Measurements from ENCODE around the gene COLGALT1. TPM values are rescaled to one million over a fixed set of nuclear protein-coding genes. Genes with fewer than 3 reads are reported as not detected.

Gene COLGALT1
- total RNA-seq, 1 donor from 2014 or later = 140 TPM

DNA sequence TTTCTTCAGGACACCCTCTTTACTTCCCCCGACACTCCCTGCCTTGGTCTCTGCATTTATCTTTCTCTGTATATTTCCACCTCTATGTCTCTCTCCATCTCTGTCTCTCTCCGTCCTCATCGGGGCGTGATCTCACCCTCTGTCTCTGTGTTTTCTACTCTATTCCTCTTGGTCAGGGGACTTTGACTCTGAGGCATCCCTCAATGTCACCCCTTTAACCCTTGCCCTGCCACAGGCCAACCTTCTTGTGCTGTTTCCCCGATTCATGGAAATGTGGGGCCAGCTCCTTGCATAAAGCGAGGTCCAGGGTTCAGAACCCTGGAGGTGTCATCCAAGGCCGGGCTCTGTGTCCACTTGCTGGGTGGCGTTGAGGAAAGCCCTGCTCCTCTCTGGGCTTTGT lies 46.8 kb downstream of the COLGALT1 start:
- peaks cover 24% of the 10 kb centered on the region for H3K27me3 Mint-ChIP-seq (ENCODE audit: low read depth)
- peaks cover 7% of the 10 kb centered on the region for H3K4me1 Mint-ChIP-seq (ENCODE audit: low read depth)
- no peaks in the 10 kb centered on the region for H3K9me3 Mint-ChIP-seq (ENCODE audit: low read depth)
- H3K27ac Mint-ChIP-seq (ENCODE audit: unreplicated experiment) = no peak overlapping the region
- H3K36me3 Mint-ChIP-seq (ENCODE audit: low read depth) = no peaks in the 10 kb centered on the region
- no peak for TF ChIP-seq CTCF (IDR thresholded peaks at IDR 0.05)
- no peak overlapping the region for H3K4me3 Mint-ChIP-seq (ENCODE audit: unreplicated experiment)
- DNase-seq (ENCODE audit: low spot score) = no peak

- no peak overlapping the region for H3K4me3 Mint-ChIP-seq (ENCODE audit: unreplicated experiment)
- H3K9me3 Mint-ChIP-seq (ENCODE audit: low read depth) = no peaks in the 10 kb centered on the region
- no peaks in the 10 kb centered on the region for H3K36me3 Mint-ChIP-seq (ENCODE audit: low read depth)
- H3K27ac Mint-ChIP-seq (ENCODE audit: unreplicated experiment) = no peak overlapping the region
- TF ChIP-seq CTCF (IDR thresholded peaks at IDR 0.05) = no peak
- peaks cover 7% of the 10 kb centered on the region for H3K4me1 Mint-ChIP-seq (ENCODE audit: low read depth)
- DNase-seq (ENCODE audit: low spot score) = no peak
- peaks cover 24% of the 10 kb centered on the region for H3K27me3 Mint-ChIP-seq (ENCODE audit: low read depth)
Measured at GRCh38 chr19:17602872-17603510, 47.5 kb downstream of the COLGALT1 start.

DNA sequence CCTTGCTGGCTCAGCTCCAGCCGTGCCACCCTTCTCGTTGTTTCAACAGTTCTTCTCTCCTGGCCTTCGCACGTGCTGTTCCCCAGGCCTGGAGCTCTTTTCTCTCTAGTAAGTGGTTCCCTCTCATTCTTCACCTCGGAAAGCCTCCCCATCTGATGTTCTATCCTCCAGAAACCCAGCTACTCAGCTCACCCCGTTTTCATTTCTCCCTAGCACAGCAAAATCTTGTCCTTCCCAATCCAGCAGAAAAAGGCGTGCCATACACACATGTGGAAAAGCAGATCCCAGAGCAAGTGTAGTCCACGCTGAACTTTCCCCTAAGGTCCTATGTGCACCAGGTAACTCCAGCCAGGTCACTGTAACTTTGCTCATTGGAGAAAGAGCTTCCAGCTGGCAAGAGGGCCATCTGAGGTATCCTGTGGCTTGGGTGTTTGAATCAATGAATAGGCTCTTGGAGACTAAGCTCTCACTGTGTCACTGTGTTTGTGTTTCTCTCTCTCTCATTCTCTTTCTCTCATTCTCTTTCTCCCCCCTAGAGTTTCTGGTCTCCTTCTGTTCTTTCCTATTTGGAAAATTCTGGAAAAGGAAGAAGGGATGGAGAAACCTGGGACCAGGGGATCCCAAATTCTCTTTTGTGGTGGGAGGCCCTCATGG lies 49.0 kb downstream of the COLGALT1 start:
- no peak for DNase-seq (ENCODE audit: low spot score)
- Mint-ChIP-seq H3K4me1 (ENCODE audit: low read depth) (peaks cover 7% of the 10 kb centered on the region), H3K9me3 (ENCODE audit: low read depth) (no peaks in the 10 kb centered on the region), H3K27ac (ENCODE audit: unreplicated experiment) (no peak overlapping the region), H3K4me3 (ENCODE audit: unreplicated experiment) (no peak overlapping the region), H3K27me3 (ENCODE audit: low read depth) (peaks cover 24% of the 10 kb centered on the region), H3K36me3 (ENCODE audit: low read depth) (no peaks in the 10 kb centered on the region)
- no peak for TF ChIP-seq CTCF (IDR thresholded peaks at IDR 0.05)

- no peak for DNase-seq (ENCODE audit: low spot score)
- Mint-ChIP-seq H3K4me3 (ENCODE audit: unreplicated experiment) (no peak overlapping the region), H3K36me3 (ENCODE audit: low read depth) (no peaks in the 10 kb centered on the region), H3K27me3 (ENCODE audit: low read depth) (peaks cover 24% of the 10 kb centered on the region), H3K27ac (ENCODE audit: unreplicated experiment) (no peak overlapping the region), H3K4me1 (ENCODE audit: low read depth) (peaks cover 7% of the 10 kb centered on the region), H3K9me3 (ENCODE audit: low read depth) (no peaks in the 10 kb centered on the region)
- TF ChIP-seq CTCF (IDR thresholded peaks at IDR 0.05) = no peak
Measured at GRCh38 chr19:17605117-17605516, 49.7 kb downstream of the COLGALT1 start.

DNA sequence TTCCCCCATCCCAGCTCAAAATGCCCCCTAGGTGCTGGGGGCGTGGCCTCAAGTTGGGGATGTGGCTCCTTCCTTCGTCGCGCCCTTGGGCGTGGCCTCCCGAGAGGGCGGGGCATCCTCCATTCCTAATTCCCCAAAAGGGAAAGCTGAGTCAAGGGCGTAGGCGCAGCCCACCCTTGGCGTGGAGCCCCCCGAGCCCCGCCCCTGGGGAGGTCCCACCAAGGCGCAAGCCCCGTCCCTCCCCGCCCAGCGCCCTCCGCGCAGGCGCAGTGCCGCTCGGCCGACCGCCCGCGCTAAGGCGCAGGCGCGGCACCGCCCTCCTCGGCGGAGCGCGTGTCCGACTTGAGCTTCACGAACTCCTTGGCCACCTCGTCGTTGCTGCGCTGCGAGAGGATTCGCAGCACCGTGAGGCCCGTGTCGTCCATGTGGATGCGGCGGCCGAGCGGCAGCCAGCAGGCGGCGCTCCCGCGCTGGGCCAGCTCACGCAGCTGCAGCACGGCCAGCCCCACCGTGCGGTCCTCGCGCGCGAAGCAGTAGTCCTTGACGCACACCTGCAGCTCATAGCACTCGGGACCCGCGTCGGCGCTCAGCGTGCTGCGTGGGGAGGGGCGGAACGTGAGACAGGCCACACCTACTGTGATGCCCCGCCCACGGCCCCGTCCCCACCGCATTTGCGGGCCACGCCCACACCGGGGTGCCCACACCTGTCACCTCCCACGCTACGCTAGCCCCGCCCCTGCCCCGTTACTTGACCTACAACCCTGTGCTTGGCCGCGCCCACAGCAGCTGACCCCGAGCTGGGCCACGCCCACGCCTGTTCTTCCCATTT lies 50.5 kb downstream of the COLGALT1 start:
- peaks cover 23% of the 10 kb centered on the region for H3K27me3 Mint-ChIP-seq (ENCODE audit: low read depth)
- H3K4me1 Mint-ChIP-seq (ENCODE audit: low read depth) = peaks cover 7% of the 10 kb centered on the region
- H3K27ac Mint-ChIP-seq (ENCODE audit: unreplicated experiment) = peak overlapping the region; percentile 85
- DNase-seq (ENCODE audit: low spot score) = no peak
- no peaks in the 10 kb centered on the region for H3K36me3 Mint-ChIP-seq (ENCODE audit: low read depth)
- no peaks in the 10 kb centered on the region for H3K9me3 Mint-ChIP-seq (ENCODE audit: low read depth)
- peak overlapping the region; percentile 76 for H3K4me3 Mint-ChIP-seq (ENCODE audit: unreplicated experiment)
- peak; percentile 90 for TF ChIP-seq CTCF (IDR thresholded peaks at IDR 0.05)

Data from chondrocyte (in vitro differentiated cells).